Erythroblast (primary cell): ENCODE data around the gene ISCA2.
A peak's percentile ranks its signal among the peaks of the same experiment; 100 is the strongest.

Experiments used
- DNase-seq, 2 experiments: peaks; one replicate each; lab custom pipeline; 2025; lab: John Stamatoyannopoulos, UW
- GATA1 ChIP-seq: IDR thresholded peaks from 2 replicates; pipeline ENCODE4 v1.6.1; 2011; ENCODE audit warnings: low read depth, mild to moderate bottlenecking, control low read depth, low read length, moderate library complexity
- POLR2A ChIP-seq: IDR thresholded peaks from 2 replicates; pipeline ENCODE4 v1.6.1; 2011; ENCODE audit warnings: mild to moderate bottlenecking, low read length

The ISCA2 gene

DNA sequence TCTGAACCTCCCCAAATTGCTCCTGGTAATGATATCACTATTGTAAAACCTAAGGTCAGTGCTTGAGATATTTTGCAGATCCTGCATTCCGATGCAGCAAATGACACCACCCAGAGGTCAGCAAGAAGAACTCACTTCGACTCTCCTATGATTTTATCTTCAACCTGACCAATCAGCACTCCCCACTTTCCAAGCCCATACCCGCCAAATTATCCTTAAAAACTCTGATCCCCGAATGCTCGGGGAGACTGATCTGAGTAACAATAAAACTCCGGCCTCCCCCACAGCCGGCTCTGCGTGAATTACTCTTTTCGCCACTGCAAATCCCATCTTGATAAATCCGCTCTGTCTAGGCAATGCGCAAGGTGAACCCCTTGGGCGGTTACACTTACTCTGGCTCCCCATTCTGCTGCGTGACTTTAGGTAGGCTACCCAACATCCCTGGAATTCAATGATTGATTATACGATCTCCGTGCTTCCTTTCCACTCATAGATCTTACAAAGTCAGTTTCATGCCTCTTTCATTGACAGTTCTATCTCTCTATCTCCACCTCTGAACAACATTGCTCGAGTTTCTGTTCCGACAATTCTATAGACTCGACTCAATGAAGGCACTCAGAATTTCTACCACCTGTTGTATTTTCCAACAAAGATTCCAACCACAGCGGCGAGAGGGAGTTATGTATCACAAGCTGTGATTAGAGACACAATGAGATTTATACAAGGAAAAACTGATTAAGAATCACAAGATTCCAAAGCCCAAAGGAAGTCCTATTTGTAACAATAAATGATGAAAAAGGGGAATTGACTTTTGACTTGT lies 1.4 kb upstream of the ISCA2 start:
- TF ChIP-seq GATA1, result no peak
- no peak for TF ChIP-seq POLR2A
- peak; percentile 56 to 67 for DNase-seq

DNA sequence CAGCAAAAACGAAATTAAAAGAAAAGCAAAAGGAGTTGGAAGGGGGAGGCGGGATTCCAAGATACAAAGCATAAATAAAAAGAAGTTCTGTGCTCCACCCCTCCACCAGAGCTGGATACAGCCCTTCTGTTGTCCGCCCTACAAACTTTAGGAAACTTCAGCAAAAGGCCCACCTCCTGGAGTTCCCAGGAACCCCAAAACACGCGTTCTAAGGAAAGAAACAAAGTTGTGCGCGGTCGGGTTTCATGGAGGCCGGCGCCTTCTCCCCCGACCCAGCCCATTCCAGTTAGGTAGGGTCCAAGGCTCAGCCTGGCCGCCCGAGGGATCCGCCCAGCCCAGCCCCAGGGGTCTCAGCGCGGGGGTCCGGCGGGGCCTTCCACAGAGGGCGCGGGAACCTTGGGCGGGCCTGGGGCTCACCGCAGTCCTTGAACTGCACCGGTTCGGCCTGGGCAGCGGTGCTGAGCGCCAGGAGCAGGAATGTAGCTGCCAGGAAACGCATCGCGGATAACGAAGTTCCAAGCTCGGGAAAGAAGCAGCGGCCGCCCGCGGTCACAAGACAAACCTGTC lies 706 bp upstream of the ISCA2 start, which contains the start of gene NPC2:
Gene NPC2, minus strand, starts transcription at position 530 of the 567 bp plus-strand sequence. Its CDS starts 31 bp downstream, at position 499.
- no peak for TF ChIP-seq POLR2A
- no peak for TF ChIP-seq GATA1
- DNase-seq, result peak; percentile 41 to 58

DNA sequence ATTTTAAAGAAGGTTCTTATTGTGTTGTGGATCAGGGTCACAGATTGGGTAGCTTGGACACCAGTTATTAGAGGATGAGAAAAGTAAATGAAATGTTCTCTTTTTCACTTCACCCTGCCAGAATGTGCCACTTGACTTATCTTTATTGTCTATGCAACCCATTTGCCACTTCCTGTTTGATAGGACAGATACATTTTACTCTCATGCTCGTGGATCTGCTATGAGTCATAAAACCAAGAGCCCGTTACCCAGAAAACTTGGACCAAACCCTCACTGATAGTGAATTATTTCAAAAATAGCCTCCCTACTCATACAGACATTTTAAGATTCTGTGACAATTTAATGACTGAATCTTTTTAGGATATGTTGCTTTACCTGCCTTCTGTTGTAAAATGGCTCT lies 1.8 kb downstream of the ISCA2 start:
- peak; percentile 25 to 48 for DNase-seq
- TF ChIP-seq GATA1, result no peak
- TF ChIP-seq POLR2A, result peak; percentile 3

DNA sequence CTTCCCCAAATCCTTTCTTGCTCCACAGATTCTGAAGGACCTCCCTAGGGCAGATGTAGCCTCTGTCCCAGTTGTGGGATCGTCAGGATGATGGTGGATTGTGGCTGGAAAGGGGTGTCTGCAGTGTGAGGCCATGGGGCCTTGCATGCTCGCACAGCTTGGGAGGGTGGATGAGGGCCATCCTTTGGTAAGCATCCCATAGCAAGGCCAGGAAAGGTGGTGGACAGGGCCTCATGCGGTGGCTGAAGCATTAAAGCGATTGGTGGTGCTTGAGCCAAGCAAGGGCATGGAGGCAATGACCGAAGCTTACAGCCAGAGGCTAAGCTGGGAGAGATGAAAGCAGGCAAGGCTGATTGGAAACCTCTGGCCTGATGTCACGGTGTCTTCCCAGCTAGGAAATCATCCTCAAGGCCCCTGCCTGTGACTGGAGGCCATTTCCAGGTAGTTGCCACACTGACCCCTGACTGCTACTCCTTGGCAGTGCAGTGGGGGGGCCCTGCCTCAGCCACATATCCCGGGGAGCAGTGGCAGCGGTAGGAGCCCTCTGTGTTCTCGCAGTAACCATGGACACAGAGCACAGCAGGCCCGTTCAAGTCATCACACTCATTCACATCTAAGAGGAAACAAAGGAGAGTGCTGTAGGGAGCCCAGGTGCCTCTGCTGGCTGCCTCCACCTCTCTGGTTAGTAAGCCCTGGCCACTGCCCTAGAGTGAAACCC lies 7.0 kb downstream of the ISCA2 start:
- no peak for TF ChIP-seq GATA1
- no peak for TF ChIP-seq POLR2A
- DNase-seq, result no peak

DNA sequence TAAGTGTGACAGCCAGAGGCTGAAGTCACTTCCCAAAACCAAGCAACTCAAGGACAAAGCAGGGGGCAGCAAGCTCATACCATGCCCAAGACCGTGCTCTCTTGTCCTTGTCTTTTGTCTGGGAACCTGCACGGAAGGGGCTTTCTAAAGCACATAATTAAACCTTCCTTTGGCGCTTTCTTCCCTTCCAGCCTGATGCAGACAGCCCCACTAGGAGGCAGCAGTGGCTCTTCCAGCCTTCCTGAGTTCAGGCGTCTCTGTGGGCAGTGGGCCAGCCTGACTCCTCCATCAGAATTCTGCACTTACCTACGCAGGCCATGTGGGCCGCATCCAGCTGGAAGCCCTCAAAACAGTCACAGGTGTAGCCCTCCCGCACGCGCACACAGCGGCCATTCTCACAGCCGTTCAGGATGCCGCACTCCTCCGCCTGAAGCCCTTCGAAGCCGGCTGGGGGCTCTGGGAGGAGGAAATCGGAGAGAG lies 7.6 kb downstream of the ISCA2 start:
- DNase-seq, result peak; percentile 19 to 21
- no peak for TF ChIP-seq POLR2A
- TF ChIP-seq GATA1, result no peak

DNA sequence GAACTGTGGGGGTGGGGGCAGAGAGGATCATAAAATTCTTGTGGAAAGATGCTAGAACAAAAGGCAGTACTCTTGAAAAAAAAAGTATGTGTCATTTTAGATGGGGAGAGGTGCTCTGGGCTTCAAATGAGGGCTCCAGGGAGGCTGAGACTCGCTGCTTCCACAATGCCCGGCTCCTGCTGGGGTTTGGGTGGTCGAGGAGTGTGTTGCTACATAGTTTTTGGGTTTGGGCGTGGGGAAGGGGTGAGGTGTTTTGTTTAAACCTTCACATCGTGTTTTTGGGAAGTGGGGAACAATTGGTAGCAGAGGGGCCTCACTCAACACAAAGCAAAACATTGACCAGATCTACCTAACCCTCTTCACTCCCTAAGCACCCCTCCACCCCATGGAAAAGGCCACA lies 8.1 kb downstream of the ISCA2 start:
- TF ChIP-seq GATA1, result no peak
- TF ChIP-seq POLR2A, result no peak
- DNase-seq, result no peak

DNA sequence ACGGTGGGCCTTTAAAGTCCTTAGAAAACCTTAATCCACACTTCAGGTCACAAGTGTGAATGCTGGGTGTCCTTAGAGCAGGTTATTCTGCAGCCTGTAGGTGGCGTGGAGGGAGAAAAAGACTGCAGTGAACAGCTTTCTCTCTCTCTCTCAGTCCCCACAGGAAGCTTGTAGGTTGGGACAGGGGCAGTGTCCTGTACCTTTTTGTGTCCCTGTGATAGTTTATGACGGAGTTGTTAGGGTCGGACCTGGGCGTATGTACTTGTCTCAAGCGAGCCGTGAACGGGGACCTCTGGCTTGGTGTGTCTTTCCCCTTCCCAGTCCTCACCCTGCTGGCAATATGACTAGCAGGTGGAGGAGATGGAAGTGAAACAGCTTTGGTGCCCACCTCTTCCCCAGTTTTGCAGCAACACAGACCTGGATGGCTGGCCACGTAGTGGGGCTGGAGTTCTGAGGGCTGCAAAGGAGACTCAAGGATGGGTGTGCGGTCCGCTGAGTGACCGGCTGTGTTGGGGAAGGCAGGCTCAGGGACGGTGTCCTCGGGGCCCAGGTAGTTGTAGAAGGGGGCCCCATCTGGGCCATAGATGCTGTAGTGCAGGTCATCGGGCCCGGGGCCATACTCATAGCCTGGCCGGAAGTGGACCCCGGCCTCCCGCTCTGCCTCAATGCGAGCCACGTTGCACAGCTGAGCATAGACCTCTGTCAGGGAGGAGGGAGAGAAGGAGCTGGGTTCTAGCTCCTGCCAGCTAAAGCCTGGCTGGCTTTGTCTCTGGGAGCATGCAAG lies 8.9 kb downstream of the ISCA2 start:
- DNase-seq, result peak; percentile 26 to 37
- TF ChIP-seq GATA1, result no peak

DNA sequence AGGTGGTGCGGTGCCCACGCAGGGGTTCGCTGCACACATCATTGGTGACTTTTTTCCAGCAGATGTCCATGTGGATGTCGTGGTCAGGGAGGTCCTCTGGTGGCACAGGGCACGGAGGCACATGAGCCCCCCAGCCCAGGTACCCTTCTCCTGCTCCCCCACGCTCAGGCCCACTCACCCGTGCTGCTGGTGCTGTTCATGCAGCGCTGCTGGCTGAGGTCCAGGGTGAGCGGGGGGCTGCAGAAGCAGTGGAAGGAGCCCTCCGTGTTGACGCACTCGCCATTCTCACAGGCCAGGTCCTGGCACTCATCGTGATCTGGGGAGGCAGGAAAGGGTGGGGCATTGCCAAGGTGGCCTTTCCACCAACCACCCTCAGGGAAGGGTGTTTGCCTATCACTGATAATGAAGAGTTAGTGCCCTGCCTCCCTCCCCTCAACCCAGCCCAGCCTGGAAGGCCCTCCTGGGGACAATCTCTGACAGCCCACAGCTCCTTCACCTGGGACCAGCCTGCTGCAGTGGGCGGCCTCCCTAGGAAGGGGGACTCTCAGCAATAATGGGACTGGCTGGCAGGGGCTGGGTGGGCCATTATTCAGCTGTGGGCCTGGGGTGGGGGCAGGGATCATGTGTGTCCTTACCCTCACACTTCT lies 9.8 kb downstream of the ISCA2 start:
- TF ChIP-seq POLR2A, result no peak
- no peak for TF ChIP-seq GATA1
- DNase-seq, result peak in 1 of 2 experiments; percentile 28

DNA sequence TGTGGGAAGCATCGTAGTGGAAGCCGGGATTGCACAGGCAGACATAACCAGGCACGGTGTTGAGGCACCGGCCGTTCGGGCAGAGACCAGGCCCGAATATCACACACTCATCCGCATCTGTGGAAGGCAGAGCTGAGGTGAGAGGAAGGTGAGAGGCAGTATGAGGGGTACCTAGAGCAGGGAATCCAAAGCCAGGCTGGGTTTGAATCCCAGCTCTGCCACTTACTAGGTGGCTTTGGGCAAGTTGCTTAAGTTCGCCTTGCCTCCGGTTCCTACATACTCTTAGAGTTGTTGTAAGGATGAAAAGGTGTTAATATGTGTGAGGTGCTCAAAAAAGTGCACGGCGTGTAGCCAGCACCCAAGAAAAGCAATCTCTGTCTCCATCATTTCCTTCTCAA lies 10.4 kb downstream of the ISCA2 start:
- DNase-seq, result no peak
- TF ChIP-seq POLR2A (no peak), GATA1 (no peak)

DNA sequence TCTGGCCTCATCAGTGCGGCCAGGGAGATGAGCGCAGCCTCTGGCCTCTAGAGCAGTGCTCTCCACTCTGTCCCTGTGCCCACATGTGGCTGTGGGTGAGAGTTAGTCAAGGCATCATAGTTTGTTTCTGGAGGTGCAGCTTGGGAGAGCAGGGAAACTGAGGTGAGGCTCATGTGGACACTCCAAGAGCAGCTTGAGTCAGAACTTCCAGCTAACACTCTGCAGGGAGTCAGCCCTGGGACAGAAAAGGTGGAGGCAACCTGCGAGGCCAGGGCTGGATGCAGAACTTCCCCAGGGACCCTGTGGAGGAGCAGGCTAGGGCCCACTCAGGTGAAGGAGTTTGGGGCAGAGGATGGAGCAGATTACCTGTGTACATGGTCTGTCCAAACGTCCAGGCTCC lies 10.8 kb downstream of the ISCA2 start:
- no peak for TF ChIP-seq GATA1
- TF ChIP-seq POLR2A, result no peak
- DNase-seq, result no peak

DNA sequence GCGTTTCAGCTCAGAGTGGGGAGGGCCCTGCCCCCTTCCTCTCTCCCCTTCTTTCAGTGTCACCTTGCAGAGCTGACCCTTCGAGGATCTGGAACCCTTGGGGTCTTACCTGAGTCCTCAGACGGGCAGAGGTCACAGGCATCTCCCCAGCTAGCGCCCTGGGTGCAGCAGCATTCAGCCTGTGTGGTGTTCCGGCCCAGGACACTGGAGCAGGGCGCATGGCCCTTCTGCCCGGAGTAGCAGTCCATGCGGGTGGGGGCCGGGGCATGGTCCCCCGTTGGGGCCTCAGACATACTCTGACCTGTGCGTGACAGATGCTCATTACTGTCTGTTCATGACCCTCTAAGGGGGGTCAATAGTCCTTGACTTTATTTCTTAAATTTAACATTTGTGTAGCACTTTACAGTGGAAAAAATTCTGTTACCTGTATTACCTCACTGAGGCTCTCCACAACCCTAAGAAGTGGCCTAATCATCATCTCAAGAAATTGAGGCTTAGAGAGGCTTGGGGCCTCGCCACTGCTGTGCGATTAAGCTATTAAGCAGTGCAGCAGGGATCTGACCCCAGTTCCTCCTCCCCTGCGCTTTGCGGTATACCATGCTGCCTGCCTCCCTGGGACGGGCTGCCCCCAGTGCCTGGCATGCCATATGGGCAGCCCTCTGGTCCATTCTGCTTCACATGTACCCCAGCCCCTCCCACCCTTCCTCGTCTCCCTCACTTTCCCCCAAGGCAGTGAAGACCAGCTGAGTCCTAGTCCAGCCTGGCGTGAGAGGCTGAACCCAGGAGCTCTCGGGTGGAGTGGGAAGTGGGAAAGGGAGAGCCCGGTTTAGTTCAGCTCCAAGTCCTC lies 11.5 kb downstream of the ISCA2 start:
- no peak for DNase-seq
- no peak for TF ChIP-seq POLR2A
- TF ChIP-seq GATA1, result no peak

DNA sequence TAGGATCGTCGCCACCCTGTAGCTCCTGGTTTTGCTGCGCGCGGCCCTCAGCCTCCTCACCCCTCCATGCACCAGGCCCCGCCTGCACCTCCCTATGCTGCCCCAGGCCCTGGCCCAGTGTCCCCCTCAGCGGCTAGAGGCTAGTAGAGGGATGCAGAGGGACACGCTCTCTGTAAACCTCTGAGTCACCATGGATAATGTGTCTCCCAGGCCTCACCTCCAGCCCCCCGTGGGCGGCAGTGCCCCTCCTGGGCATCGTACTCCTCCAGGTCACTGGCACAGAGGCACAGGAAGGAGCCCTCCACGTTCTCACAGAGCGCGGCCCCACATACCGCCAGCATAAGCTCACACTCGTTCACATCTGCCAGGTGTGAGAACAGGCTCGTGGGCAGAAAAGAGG lies 12.3 kb downstream of the ISCA2 start:
- no peak for DNase-seq
- TF ChIP-seq POLR2A (no peak), GATA1 (no peak)
